Smooth muscle cell (in vitro differentiated cells): ENCODE data around the gene DNAH3. TPM values are rescaled to one million over a fixed set of nuclear protein-coding genes. Genes with fewer than 3 reads are reported as not detected.
"Not testable (repeated sequence)": the region's sequence is repeated elsewhere in the genome, so short reads cannot be mapped to it uniquely, and the experiment has no call there.

Experiments
- DNase-seq: peaks from one replicate; lab custom pipeline; 2025; ENCODE audit not compliant: unreplicated experiment; lab: John Stamatoyannopoulos, UW
- H2AFZ ChIP-seq: fragments of 200-600 bp; sonication (generic); 2 replicates; pipeline ENCODE4 v1.6.0; 2016; ENCODE audit warnings: antibody characterized with exemption, low read depth, mild to moderate bottlenecking
- H3F3A ChIP-seq: fragments of 200-600 bp; sonication (generic); 2 replicates; pipeline ENCODE4 v1.6.0; 2017; ENCODE audit warnings: antibody characterized with exemption, low read depth
- H3K27ac ChIP-seq: fragments of 200-600 bp; sonication (generic); 2 replicates; pipeline ENCODE4 v1.5.1; 2016; ENCODE audit warnings: low read depth, mild to moderate bottlenecking
- H3K27me3 ChIP-seq: fragments of 200-600 bp; sonication (generic); 2 replicates; pipeline ENCODE4 v1.6.1; 2016; ENCODE audit warnings: low read depth, mild to moderate bottlenecking
- H3K36me3 ChIP-seq: fragments of 200-600 bp; sonication (generic); 2 replicates; pipeline ENCODE4 v1.5.1; 2016; ENCODE audit warnings: low read depth
- H3K4me1 ChIP-seq: fragments of 200-600 bp; sonication (generic); 2 replicates; pipeline ENCODE4 v1.5.1; 2016; ENCODE audit warnings: low read depth
- H3K4me2 ChIP-seq: fragments of 200-600 bp; sonication (generic); 2 replicates; pipeline ENCODE4 v1.6.0; 2016; ENCODE audit warnings: mild to moderate bottlenecking
- H3K4me3 ChIP-seq: fragments of 200-600 bp; sonication (generic); 2 replicates; pipeline ENCODE4 v1.5.1; 2016; ENCODE audit warnings: mild to moderate bottlenecking
- H3K79me2 ChIP-seq: fragments of 200-600 bp; sonication (generic); 2 replicates; pipeline ENCODE4 v1.6.0; 2016; ENCODE audit warnings: low read depth, mild to moderate bottlenecking
- H3K9ac ChIP-seq: fragments of 200-600 bp; sonication (generic); 2 replicates; pipeline ENCODE4 v1.6.0; 2016; ENCODE audit warnings: low read depth
- H3K9me3 ChIP-seq: fragments of 200-600 bp; sonication (generic); replicated peaks from 2 replicates; pipeline ENCODE4 v1.5.1; 2016; ENCODE audit warnings: low read depth
- H4K20me1 ChIP-seq: fragments of 200-600 bp; sonication (generic); 2 replicates; pipeline ENCODE4 v1.6.0; 2016; ENCODE audit warnings: low read depth
- WGBS: methylation state at CpG from one replicate; pipeline ENCODE4 v1.1.7; 2016; ENCODE audit warnings: low lambda C conversion rate; 5-methylcytosine and 5-hydroxymethylcytosine counted together
- polyA plus RNA-seq: library from polyadenylated mRNA; unstranded; fragments of >200 nt; fragmentation: Nextera tagmentation; extraction: Ambion mirVana; gene quantifications from 2 replicates; pipeline ENCODE4 v1.2.1, GENCODE V29; 2016
- total RNA-seq: library from RNA; depleted of rRNA; stranded (reverse); fragments of >200 nt; gene quantifications from 2 replicates; pipeline ENCODE4 v1.2.3, GENCODE V29; 2014
- TF ChIP-seq, protein P1 (sequence below): fragments of 200-600 bp; sonication (generic); IDR thresholded peaks from 2 replicates; pipeline ENCODE4 v1.5.1; 2017; ENCODE audit warnings: borderline replicate concordance, mild to moderate bottlenecking, antibody characterized with exemption; ENCODE audit not compliant: insufficient read depth, poor library complexity, severe bottlenecking

The DNAH3 gene
- total and polyA plus RNA-seq, 2 experiments from 2014 or later = not detected

GRCh38 chr16:20987049-20987448 lies 163.6 kb downstream of the DNAH3 start:
- Histone ChIP-seq H3K4me1 (no peaks in the 10 kb centered on the region), H3K4me3 (no peak overlapping the region), H3K4me2 (no peak overlapping the region), H2AFZ (no peak overlapping the region), H3K9ac (no peak overlapping the region), H3K27me3 (no peaks in the 10 kb centered on the region), H3K27ac (no peak overlapping the region), H3K9me3 (no peaks in the 10 kb centered on the region), H3K36me3 (no peaks in the 10 kb centered on the region), H3K79me2 (no peaks in the 10 kb centered on the region), H3F3A (no peaks in the 10 kb centered on the region), H4K20me1 (no peaks in the 10 kb centered on the region)
- TF ChIP-seq, protein P1, sequence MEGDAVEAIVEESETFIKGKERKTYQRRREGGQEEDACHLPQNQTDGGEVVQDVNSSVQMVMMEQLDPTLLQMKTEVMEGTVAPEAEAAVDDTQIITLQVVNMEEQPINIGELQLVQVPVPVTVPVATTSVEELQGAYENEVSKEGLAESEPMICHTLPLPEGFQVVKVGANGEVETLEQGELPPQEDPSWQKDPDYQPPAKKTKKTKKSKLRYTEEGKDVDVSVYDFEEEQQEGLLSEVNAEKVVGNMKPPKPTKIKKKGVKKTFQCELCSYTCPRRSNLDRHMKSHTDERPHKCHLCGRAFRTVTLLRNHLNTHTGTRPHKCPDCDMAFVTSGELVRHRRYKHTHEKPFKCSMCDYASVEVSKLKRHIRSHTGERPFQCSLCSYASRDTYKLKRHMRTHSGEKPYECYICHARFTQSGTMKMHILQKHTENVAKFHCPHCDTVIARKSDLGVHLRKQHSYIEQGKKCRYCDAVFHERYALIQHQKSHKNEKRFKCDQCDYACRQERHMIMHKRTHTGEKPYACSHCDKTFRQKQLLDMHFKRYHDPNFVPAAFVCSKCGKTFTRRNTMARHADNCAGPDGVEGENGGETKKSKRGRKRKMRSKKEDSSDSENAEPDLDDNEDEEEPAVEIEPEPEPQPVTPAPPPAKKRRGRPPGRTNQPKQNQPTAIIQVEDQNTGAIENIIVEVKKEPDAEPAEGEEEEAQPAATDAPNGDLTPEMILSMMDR = no peak
- no peak for DNase-seq
- 93% methylated on average over 5 of the region's 5 CpGs for WGBS

GRCh38 chr16:20984019-20984418 lies 166.6 kb downstream of the DNAH3 start:
- TF ChIP-seq, protein P1 = no peak
- no peaks in the 10 kb centered on the region for H3K36me3 ChIP-seq
- H3K9ac ChIP-seq = no peak overlapping the region
- no peaks in the 10 kb centered on the region for H4K20me1 ChIP-seq
- H3F3A ChIP-seq = no peaks in the 10 kb centered on the region
- H3K9me3 ChIP-seq = no peaks in the 10 kb centered on the region
- no peak overlapping the region for H3K4me2 ChIP-seq
- no peaks in the 10 kb centered on the region for H3K27me3 ChIP-seq
- H2AFZ ChIP-seq = no peak overlapping the region
- no peak overlapping the region for H3K4me3 ChIP-seq
- DNase-seq = no peak
- H3K4me1 ChIP-seq = no peaks in the 10 kb centered on the region
- H3K27ac ChIP-seq = no peak overlapping the region
- 93% methylated on average over 6 of the region's 6 CpGs for WGBS
- H3K79me2 ChIP-seq = no peaks in the 10 kb centered on the region

DNA sequence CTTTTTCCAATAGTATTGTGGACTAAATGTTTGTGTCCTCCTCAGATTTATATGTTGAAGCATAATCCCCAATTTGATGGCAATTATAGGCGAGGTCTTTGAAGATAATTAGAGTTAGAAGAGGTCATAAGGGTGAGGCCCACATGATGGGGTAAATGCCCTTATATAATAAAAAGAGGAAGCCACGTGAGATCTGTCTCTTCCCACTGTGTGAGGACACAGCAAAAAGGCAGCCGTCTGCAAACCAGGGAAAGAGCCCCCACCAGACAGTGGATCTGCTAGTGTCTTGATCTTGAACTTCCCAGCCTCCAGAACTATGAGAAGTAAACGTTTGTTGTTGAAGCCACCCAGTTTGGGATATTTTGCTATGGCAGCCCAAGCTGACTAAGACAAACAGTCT lies 174.1 kb downstream of the DNAH3 start:
- H2AFZ ChIP-seq = no peak overlapping the region
- no peak overlapping the region for H3K4me2 ChIP-seq
- H3K27me3 ChIP-seq = no peaks in the 10 kb centered on the region
- H3K9me3 ChIP-seq = no peaks in the 10 kb centered on the region
- 78% methylated on average over 4 of the region's 4 CpGs for WGBS
- no peaks in the 10 kb centered on the region for H3K36me3 ChIP-seq
- no peaks in the 10 kb centered on the region for H3K4me1 ChIP-seq
- H3K27ac ChIP-seq = no peak overlapping the region
- H3K79me2 ChIP-seq = no peaks in the 10 kb centered on the region
- no peak overlapping the region for H3K9ac ChIP-seq
- no peaks in the 10 kb centered on the region for H3F3A ChIP-seq
- DNase-seq = no peak
- no peak overlapping the region for H3K4me3 ChIP-seq
- no peaks in the 10 kb centered on the region for H4K20me1 ChIP-seq
- TF ChIP-seq, protein P1 = no peak

- not testable (repeated sequence) for H3K36me3 ChIP-seq, H3K9me3 ChIP-seq, H3K4me1 ChIP-seq, H3K27me3 ChIP-seq, H3K4me2 ChIP-seq, H3F3A ChIP-seq, H3K27ac ChIP-seq, H3K9ac ChIP-seq, H3K79me2 ChIP-seq, H4K20me1 ChIP-seq, H2AFZ ChIP-seq, H3K4me3 ChIP-seq, DNase-seq
- 98% methylated on average over 4 of the region's 4 CpGs for WGBS
Observed at GRCh38 chr16:20973201-20973600, 177.4 kb downstream of the DNAH3 start.
